ENCODE measurements around the gene SAA4.

- TF ChIP-seq, protein P1, sequence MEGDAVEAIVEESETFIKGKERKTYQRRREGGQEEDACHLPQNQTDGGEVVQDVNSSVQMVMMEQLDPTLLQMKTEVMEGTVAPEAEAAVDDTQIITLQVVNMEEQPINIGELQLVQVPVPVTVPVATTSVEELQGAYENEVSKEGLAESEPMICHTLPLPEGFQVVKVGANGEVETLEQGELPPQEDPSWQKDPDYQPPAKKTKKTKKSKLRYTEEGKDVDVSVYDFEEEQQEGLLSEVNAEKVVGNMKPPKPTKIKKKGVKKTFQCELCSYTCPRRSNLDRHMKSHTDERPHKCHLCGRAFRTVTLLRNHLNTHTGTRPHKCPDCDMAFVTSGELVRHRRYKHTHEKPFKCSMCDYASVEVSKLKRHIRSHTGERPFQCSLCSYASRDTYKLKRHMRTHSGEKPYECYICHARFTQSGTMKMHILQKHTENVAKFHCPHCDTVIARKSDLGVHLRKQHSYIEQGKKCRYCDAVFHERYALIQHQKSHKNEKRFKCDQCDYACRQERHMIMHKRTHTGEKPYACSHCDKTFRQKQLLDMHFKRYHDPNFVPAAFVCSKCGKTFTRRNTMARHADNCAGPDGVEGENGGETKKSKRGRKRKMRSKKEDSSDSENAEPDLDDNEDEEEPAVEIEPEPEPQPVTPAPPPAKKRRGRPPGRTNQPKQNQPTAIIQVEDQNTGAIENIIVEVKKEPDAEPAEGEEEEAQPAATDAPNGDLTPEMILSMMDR (IDR thresholded peaks at IDR 0.05): no peak
- no peak for TF ChIP-seq POLR2A (IDR thresholded peaks at IDR 0.05)
Observed at GRCh38 chr11:18264035-18264434, 27.4 kb upstream of the SAA4 start.
